Chondrocyte (in vitro differentiated cells): ENCODE measurements around the gene VCX3B. TPM values are rescaled to one million over a fixed set of nuclear protein-coding genes. Genes with fewer than 3 reads are reported as not detected.
"Not testable (repeated sequence)": the region's sequence is repeated elsewhere in the genome, so short reads cannot be mapped to it uniquely, and the experiment has no call there.

Source experiments
- DNase-seq: peaks from one replicate; pipeline ENCODE4 v3.0.0; 2021; ENCODE audit warnings: mixed read lengths, low spot score
- H3K27ac Mint-ChIP-seq: one replicate; pipeline ENCODE4 v1.8.0; 2021; ENCODE audit warnings: mild to moderate bottlenecking, moderate library complexity, mixed read lengths; ENCODE audit not compliant: unreplicated experiment
- H3K27me3 Mint-ChIP-seq: 2 replicates; pipeline ENCODE4 v1.8.0; 2021; ENCODE audit warnings: low read depth, mixed read lengths
- H3K36me3 Mint-ChIP-seq: 2 replicates; pipeline ENCODE4 v1.8.0; 2021; ENCODE audit warnings: low read depth, mixed read lengths
- H3K4me1 Mint-ChIP-seq: 2 replicates; pipeline ENCODE4 v1.8.0; 2021; ENCODE audit warnings: low read depth, mild to moderate bottlenecking, mixed read lengths
- H3K4me3 Mint-ChIP-seq: one replicate; pipeline ENCODE4 v1.8.0; 2021; ENCODE audit warnings: mild to moderate bottlenecking, moderate library complexity, mixed read lengths; ENCODE audit not compliant: unreplicated experiment
- H3K9me3 Mint-ChIP-seq: 2 replicates; pipeline ENCODE4 v1.8.0; 2021; ENCODE audit warnings: low read depth, mixed read lengths
- CTCF ChIP-seq: fragments of 200-600 bp; sonication (generic); IDR thresholded peaks from 2 replicates; pipeline ENCODE4 v1.5.0; 2021; ENCODE audit warnings: antibody characterized with exemption, mild to moderate bottlenecking, moderate library complexity
- total RNA-seq: library from RNA; stranded (reverse); gene quantifications from 3 replicates; pipeline ENCODE4 v1.2.1, GENCODE V29; 2021

The VCX3B gene
- total RNA-seq, 1 donor from 2014 or later, result not detected

GRCh38 chrX:8433109-8434062 is 31.2 kb upstream of the VCX3B start:
- no peaks in the 10 kb centered on the region for H3K27me3 Mint-ChIP-seq
- no peak overlapping the region for H3K27ac Mint-ChIP-seq
- no peak for DNase-seq
- no peaks in the 10 kb centered on the region for H3K36me3 Mint-ChIP-seq
- no peak overlapping the region for H3K4me3 Mint-ChIP-seq
- TF ChIP-seq CTCF, result no peak
- peaks cover 4% of the 10 kb centered on the region for H3K9me3 Mint-ChIP-seq
- no peaks in the 10 kb centered on the region for H3K4me1 Mint-ChIP-seq

GRCh38 chrX:8447368-8447767 is 17.3 kb upstream of the VCX3B start:
- no peak for DNase-seq
- Mint-ChIP-seq H3K9me3 (peaks cover 9% of the 10 kb centered on the region), H3K27me3 (no peaks in the 10 kb centered on the region), H3K4me3 (no peak overlapping the region), H3K27ac (no peak overlapping the region), H3K4me1 (no peaks in the 10 kb centered on the region), H3K36me3 (no peaks in the 10 kb centered on the region)
- TF ChIP-seq CTCF, result no peak

DNA sequence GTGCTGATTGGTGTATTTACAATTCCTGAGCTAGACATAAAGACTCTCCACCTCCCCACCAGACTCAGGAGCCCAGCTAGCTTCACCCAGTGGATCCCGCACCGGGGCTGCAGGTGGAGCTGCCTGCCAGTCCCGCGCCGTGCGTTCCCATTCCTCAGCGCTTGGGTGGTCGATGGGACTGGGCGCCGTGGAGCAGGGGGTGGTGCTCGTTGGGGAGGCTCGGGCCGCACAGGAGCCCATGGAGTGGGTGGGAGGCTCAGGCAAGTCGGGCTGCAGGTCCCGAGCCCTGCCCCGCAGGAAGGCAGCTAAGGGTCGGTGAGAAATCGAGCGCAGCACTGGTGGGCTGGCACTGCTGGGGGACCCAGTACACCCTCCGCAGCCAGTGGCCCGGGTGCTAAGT is 12.3 kb upstream of the VCX3B start:
- H3K27me3 Mint-ChIP-seq, H3K4me3 Mint-ChIP-seq, H3K4me1 Mint-ChIP-seq, H3K9me3 Mint-ChIP-seq, DNase-seq, H3K36me3 Mint-ChIP-seq, H3K27ac Mint-ChIP-seq: not testable (repeated sequence)

DNA sequence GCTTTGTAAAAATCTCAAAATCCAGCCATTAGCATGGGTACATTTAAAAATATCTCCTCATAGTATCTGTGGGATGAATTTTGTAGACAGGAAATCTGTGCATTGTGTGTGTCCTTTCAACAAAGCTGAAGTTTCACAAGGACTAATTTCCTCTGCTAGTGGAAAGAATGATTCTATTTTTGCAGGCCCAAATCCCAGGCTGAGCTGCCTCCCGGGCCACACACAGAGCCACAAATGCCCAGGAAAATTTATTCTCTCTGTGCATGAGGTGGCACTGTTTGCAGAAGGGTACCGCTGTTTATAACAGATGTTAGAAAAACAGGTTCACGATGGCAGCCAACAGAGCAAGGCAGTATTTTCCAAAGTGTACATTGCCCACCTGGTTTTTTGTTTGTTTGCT is 11.0 kb upstream of the VCX3B start:
- Mint-ChIP-seq H3K4me1 (peaks cover 5% of the 10 kb centered on the region), H3K27me3 (no peaks in the 10 kb centered on the region), H3K9me3 (peaks cover 11% of the 10 kb centered on the region), H3K4me3 (no peak overlapping the region), H3K36me3 (no peaks in the 10 kb centered on the region), H3K27ac (no peak overlapping the region)
- no peak for DNase-seq
- TF ChIP-seq CTCF, result no peak

GRCh38 chrX:8455557-8455956 is 9.1 kb upstream of the VCX3B start:
- DNase-seq, result no peak
- peaks cover 18% of the 10 kb centered on the region for H3K9me3 Mint-ChIP-seq
- peak; percentile 20 for TF ChIP-seq CTCF
- no peaks in the 10 kb centered on the region for H3K36me3 Mint-ChIP-seq
- H3K4me1 Mint-ChIP-seq, result peaks cover 5% of the 10 kb centered on the region
- H3K4me3 Mint-ChIP-seq, result no peak overlapping the region
- H3K27ac Mint-ChIP-seq, result no peak overlapping the region
- H3K27me3 Mint-ChIP-seq, result no peaks in the 10 kb centered on the region

DNA sequence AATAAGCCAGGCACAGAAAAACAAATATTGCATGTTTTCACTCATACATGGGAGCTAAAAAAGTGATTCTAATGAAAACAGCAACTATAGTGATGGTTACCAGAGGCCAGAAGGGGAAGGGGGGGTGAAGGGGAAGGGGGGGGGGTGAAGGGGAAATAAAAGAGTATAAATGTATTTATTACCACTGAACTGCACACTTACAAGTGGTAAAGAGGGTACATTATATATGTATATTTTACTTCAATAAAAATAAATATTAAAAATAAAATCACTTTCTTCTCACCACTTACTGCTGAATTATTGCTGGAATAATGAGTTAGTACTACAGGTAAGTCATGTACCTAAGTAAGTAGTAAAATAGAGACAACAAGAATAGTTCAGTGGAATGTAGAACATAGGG is 2.1 kb upstream of the VCX3B start:
- H3K9me3 Mint-ChIP-seq, result peaks cover 21% of the 10 kb centered on the region
- no peak overlapping the region for H3K4me3 Mint-ChIP-seq
- TF ChIP-seq CTCF, result no peak
- H3K27me3 Mint-ChIP-seq, result no peaks in the 10 kb centered on the region
- H3K27ac Mint-ChIP-seq, result no peak overlapping the region
- no peak for DNase-seq
- H3K4me1 Mint-ChIP-seq, result no peaks in the 10 kb centered on the region
- no peaks in the 10 kb centered on the region for H3K36me3 Mint-ChIP-seq
